MM.1S (cell line): ENCODE data around the gene KCNIP4.
A peak's percentile ranks its signal among the peaks of the same experiment; 100 is the strongest.

Experiments
- DNase-seq: peaks from one replicate; pipeline ENCODE4 v3.0.0-alpha.2; 2015
- H2AFZ ChIP-seq: fragments of 300-600 bp; sonication (generic); 2 replicates; pipeline ENCODE4 v1.6.0; 2016; ENCODE audit warnings: antibody characterized with exemption, low read length
- H3F3A ChIP-seq: fragments of 300-600 bp; sonication (generic); 2 replicates; pipeline ENCODE4 v1.6.1; 2016; ENCODE audit warnings: mild to moderate bottlenecking, antibody characterized with exemption, low read length, moderate library complexity, mixed read lengths; ENCODE audit not compliant: insufficient read depth
- H3K27ac ChIP-seq: fragments of 300-600 bp; sonication (generic); 2 replicates; pipeline ENCODE4 v1.5.1; 2016; ENCODE audit warnings: mild to moderate bottlenecking, low read length
- H3K27me3 ChIP-seq: fragments of 300-600 bp; sonication (generic); replicated peaks from 2 replicates; pipeline ENCODE4 v1.6.0; 2016; ENCODE audit warnings: low read length; ENCODE audit not compliant: insufficient read depth
- H3K36me3 ChIP-seq: fragments of 300-600 bp; sonication (generic); replicated peaks from 2 replicates; pipeline ENCODE4 v1.6.1; 2016; ENCODE audit warnings: mild to moderate bottlenecking, low read length, mixed read lengths; ENCODE audit not compliant: insufficient read depth
- H3K4me1 ChIP-seq: fragments of 300-600 bp; sonication (generic); 2 replicates; pipeline ENCODE4 v1.6.1; 2016; ENCODE audit warnings: low read length, mixed read lengths
- H3K4me2 ChIP-seq: fragments of 300-600 bp; sonication (generic); 2 replicates; pipeline ENCODE4 v1.6.0; 2016; ENCODE audit warnings: low read depth, low read length
- H3K4me3 ChIP-seq: fragments of 300-600 bp; sonication (generic); 2 replicates; pipeline ENCODE4 v1.5.1; 2016; ENCODE audit warnings: low read length, mixed read lengths
- H3K79me2 ChIP-seq: fragments of 300-600 bp; sonication (generic); 2 replicates; pipeline ENCODE4 v1.6.1; 2016; ENCODE audit warnings: mixed run types, low read length, mixed read lengths
- H3K9ac ChIP-seq: fragments of 300-600 bp; sonication (generic); 2 replicates; pipeline ENCODE4 v1.6.1; 2016; ENCODE audit warnings: low read length, mixed read lengths
- H3K9me2 ChIP-seq: fragments of 300-600 bp; sonication (generic); replicated peaks from 2 replicates; pipeline ENCODE4 v1.6.1; 2016; ENCODE audit warnings: mild to moderate bottlenecking, low read length, mixed read lengths; ENCODE audit not compliant: insufficient read depth
- H3K9me3 ChIP-seq: fragments of 300-600 bp; sonication (generic); replicated peaks from 2 replicates; pipeline ENCODE4 v1.6.1; 2016; ENCODE audit warnings: mild to moderate bottlenecking, low read length, mixed read lengths; ENCODE audit not compliant: insufficient read depth
- H4K20me1 ChIP-seq: fragments of 300-600 bp; sonication (generic); 2 replicates; pipeline ENCODE4 v1.6.1; 2016; ENCODE audit warnings: mild to moderate bottlenecking, low read length, moderate library complexity, mixed read lengths; ENCODE audit not compliant: insufficient read depth
- CTCF ChIP-seq: fragments of 300-600 bp; sonication (generic); IDR thresholded peaks from 2 replicates; pipeline ENCODE4 v1.5.1; 2016; ENCODE audit warnings: antibody characterized with exemption, low read length, mixed read lengths
- EZH2 ChIP-seq: fragments of 300-600 bp; sonication (generic); optimal IDR thresholded peaks from 2 replicates; pipeline ENCODE3; 2017; ENCODE audit warnings: low read depth, mild to moderate bottlenecking, antibody characterized with exemption, low read length, mixed read lengths
- EZH2phosphoT487 ChIP-seq: fragments of 300-600 bp; sonication (generic); IDR thresholded peaks from 2 replicates; pipeline ENCODE4 v1.6.1; 2018; ENCODE audit warnings: antibody characterized with exemption, low read length

KCNIP4 gene

GRCh38 chr4:21517126-21517859, 431.3 kb downstream of the KCNIP4 start:
- Histone ChIP-seq H3K9me2 (no peaks in the 10 kb centered on the region), H3K4me3 (no peak overlapping the region), H3K36me3 (no peaks in the 10 kb centered on the region), H3K9me3 (no peaks in the 10 kb centered on the region), H3K27me3 (no peaks in the 10 kb centered on the region), H3F3A (no peaks in the 10 kb centered on the region), H3K9ac (no peak overlapping the region), H2AFZ (no peak overlapping the region), H3K79me2 (no peaks in the 10 kb centered on the region), H3K4me1 (no peaks in the 10 kb centered on the region), H4K20me1 (no peaks in the 10 kb centered on the region), H3K4me2 (no peak overlapping the region), H3K27ac (no peak overlapping the region)
- no peak for DNase-seq
- TF ChIP-seq EZH2 (no peak), CTCF (no peak), EZH2phosphoT487 (no peak)

GRCh38 chr4:21514022-21514694, 434.4 kb downstream of the KCNIP4 start:
- H3K4me1 ChIP-seq: no peaks in the 10 kb centered on the region
- H4K20me1 ChIP-seq: no peaks in the 10 kb centered on the region
- H3K4me3 ChIP-seq: no peak overlapping the region
- no peak overlapping the region for H3K9ac ChIP-seq
- H3K79me2 ChIP-seq: no peaks in the 10 kb centered on the region
- H3K36me3 ChIP-seq: no peaks in the 10 kb centered on the region
- TF ChIP-seq EZH2 (no peak), EZH2phosphoT487 (no peak), CTCF (no peak)
- no peak overlapping the region for H3K27ac ChIP-seq
- no peaks in the 10 kb centered on the region for H3K9me2 ChIP-seq
- no peak overlapping the region for H3K4me2 ChIP-seq
- H3K9me3 ChIP-seq: no peaks in the 10 kb centered on the region
- no peaks in the 10 kb centered on the region for H3F3A ChIP-seq
- no peaks in the 10 kb centered on the region for H3K27me3 ChIP-seq
- DNase-seq: no peak
- no peak overlapping the region for H2AFZ ChIP-seq

GRCh38 chr4:21512353-21512752, 436.2 kb downstream of the KCNIP4 start:
- no peaks in the 10 kb centered on the region for H3K4me1 ChIP-seq
- peak; percentile 56 for DNase-seq
- no peak overlapping the region for H2AFZ ChIP-seq
- no peaks in the 10 kb centered on the region for H3K27me3 ChIP-seq
- H3K9ac ChIP-seq: no peak overlapping the region
- H3K9me2 ChIP-seq: no peaks in the 10 kb centered on the region
- H3K36me3 ChIP-seq: no peaks in the 10 kb centered on the region
- no peaks in the 10 kb centered on the region for H3K9me3 ChIP-seq
- TF ChIP-seq EZH2phosphoT487 (no peak), CTCF (peak; percentile 40)
- H3K27ac ChIP-seq: no peak overlapping the region
- H4K20me1 ChIP-seq: no peaks in the 10 kb centered on the region
- no peaks in the 10 kb centered on the region for H3F3A ChIP-seq
- H3K79me2 ChIP-seq: no peaks in the 10 kb centered on the region
- no peak overlapping the region for H3K4me2 ChIP-seq
- no peak overlapping the region for H3K4me3 ChIP-seq
